Ecto neural progenitor cell (in vitro differentiated cells): ENCODE data around the gene CCDC171.

Experiments
- DNase-seq: peaks from one replicate; pipeline ENCODE4 v3.0.0-alpha.2; 2018; ENCODE audit warnings: low spot score

CCDC171 gene

DNA sequence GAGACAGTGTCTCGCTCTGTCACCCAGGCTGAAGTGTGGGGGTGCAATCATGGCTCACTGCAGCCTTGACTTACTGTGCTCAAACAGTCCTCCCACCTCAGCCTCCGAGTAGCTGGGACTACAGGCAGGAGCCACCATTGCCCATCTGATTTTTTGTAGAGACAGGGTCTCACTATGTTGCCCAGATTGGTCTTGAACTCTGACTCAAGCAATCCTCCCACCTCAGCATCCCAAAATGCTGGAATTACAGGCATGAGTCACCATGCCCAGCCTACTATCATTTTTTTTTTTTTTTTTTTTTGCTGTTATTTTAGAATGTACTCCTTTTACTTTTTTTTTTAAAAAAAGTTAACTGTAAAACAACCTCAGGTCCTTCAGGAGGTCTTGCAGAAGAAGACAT, 449.0 kb downstream of the CCDC171 start:
- no peak for DNase-seq

GRCh38 chr9:16002816-16003215, 450.0 kb downstream of the CCDC171 start:
- no peak for DNase-seq

DNA sequence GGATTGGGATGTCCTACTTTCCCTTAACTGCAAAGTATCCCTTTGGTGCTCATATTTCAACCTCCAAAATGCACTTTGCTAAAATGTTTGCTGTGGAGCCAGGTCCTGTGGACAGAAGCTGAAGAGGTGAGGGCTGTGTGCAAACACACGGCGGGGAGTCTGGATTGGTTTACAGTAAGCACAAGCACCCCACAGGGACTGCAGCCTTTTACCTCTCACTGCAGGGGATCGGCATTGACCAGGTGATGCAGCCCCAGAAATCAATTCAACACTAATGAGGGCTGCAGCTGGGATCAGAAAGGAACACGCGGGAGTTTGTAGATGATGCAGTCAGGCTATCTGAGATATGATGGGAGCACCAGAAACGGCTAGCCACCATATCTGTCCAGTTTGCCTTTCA, 450.9 kb downstream of the CCDC171 start:
- no peak for DNase-seq

- no peak for DNase-seq
These were observed 451.8 kb downstream of the CCDC171 start for GRCh38 chr9:16004613-16005012.

- DNase-seq: no peak
These were observed 457.4 kb downstream of the CCDC171 start for GRCh38 chr9:16010221-16010620.

- no peak for DNase-seq
These were observed 459.8 kb downstream of the CCDC171 start for GRCh38 chr9:16012621-16013020.

DNA sequence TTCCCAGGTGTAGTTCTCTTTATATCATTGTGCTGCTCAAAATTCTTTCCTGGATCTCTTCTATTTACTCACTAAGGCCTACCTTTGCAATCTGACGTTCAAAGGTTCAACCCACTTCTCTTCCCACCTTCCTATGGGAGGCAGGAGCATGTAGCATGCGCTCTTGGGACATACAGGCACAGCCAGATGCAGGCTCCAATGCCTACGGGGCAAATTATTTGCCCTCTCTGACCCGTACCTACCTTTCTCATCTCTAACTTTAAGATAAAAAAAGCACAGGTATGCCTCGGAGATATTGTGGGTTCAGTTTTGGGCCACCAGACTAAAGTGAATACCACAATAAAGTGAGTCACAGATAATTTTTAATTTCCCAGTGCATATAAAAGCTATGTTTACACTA, 460.5 kb downstream of the CCDC171 start:
- no peak for DNase-seq

DNA sequence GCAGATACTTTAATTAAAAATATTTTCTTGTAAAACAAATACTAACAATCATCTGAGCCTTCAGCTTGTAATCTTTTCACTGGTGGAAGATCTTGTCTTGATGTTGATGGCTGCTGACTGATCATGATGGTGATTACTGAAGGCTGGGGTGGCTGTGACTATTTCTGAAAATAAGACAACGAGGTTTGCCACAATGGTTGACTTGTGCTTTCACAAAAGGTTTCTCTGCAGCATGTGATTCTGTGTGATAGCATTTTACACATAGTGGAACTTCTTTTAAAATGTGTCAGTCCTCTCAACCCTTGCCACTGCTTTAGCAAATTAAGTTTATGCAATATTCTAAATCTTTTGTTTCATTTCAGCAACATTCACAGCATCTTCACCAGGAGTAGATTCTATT, 461.0 kb downstream of the CCDC171 start:
- DNase-seq: no peak

GRCh38 chr9:16022228-16022627, 469.4 kb downstream of the CCDC171 start:
- DNase-seq: no peak

- DNase-seq: no peak
These were observed 470.6 kb downstream of the CCDC171 start for GRCh38 chr9:16023446-16023845.
